Stimulated activated CD8-positive, alpha-beta memory T cell treated with anti-CD3 and anti-CD28 coated beads, Interleukin-15, amount 100 ng/mL, for 1 hour (primary cell): ENCODE results near the gene MYDGF.
"Not testable (repeated sequence)": the region's sequence is repeated elsewhere in the genome, so short reads cannot be mapped to it uniquely, and the experiment has no call there.

Experiments
- DNase-seq: peaks from one replicate; pipeline ENCODE4 v3.0.0-alpha.2; 2020; ENCODE audit warnings: low read depth

The MYDGF gene

DNA sequence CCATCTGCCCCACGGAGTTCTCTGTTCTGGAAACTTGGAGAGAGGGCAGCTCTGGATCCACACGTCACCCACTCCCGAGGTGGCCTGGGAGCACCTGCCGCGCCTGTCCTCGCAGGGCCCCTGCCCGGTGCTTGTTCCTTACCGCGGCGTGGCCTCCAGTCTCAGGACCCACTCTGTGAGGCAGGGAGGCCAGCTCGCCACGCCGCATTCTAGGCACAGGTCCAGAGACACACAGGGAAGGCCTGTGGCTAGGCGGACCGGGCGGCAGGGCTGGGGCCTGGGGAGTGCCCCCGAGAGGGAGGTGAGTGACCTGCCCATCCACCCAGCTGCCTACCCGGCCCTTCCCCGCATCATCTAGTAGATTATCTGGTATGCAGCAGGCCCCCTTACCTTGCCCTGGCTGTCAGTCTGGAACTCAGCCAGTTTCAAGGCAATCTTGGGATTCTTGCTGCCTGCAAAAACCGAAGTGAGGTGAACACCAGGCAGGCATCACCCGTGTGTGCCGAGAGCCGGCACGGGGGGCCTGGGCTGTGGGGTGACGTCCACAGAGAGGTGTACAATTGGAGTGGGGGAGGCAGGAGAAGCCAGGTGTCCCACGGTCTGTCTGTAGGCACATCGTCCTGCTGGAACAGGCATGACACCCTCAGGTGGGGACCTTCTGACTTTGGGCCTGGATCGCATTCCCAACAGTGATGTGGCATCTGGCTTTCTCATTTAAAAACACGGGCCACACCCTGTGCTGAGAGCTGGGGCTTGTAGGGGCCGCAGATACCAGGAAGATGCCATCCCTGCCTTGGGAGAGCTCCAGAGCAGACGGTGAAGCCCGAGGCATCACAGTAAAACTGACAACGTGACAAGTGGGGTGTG is 29.9 kb upstream of the MYDGF start:
- DNase-seq = no peak

DNA sequence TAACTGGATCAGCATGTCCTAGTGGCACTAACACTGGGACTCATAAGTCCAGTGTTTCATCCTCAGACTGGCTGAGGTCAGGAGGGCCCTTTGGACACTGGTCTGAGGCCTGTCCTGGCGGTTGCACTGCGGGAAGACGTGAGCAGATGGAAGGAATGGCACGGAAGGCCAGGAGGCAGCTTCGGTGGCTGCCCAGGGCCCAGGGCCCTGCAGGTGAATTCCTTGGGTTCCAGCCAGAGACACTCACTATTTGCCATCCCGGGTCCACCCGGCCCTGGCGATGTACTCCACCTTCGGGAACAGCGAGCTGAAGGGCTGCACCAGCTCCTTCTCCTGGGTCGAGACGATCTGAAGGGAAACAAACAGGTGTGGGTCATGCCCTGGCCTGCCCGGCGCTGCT is 27.2 kb upstream of the MYDGF start:
- DNase-seq = no peak

DNA sequence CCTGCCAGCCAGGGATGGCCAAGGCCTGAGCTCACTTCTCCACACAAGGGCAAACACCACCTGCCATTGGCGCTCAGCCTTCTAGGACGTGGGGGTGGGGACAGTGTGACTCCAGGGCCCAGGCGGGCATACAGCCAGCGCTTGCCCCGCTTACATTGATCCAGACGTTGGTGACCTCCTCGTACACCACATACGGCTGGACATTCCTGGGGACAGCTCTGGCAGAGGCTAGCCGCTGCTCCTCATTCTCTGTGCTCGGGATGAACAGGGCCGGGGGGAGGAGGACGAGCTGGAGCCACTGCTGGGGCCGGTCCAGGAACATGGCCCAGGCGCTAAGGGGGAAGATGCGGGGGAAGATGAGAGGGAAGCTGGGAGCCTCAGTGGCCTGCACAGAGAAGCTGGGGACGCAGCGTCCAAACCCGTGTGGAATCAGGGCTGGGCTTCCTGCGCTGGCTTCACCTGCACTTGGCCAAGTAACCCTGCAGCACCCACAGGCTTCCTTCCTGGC is 25.1 kb upstream of the MYDGF start:
- no peak for DNase-seq

DNA sequence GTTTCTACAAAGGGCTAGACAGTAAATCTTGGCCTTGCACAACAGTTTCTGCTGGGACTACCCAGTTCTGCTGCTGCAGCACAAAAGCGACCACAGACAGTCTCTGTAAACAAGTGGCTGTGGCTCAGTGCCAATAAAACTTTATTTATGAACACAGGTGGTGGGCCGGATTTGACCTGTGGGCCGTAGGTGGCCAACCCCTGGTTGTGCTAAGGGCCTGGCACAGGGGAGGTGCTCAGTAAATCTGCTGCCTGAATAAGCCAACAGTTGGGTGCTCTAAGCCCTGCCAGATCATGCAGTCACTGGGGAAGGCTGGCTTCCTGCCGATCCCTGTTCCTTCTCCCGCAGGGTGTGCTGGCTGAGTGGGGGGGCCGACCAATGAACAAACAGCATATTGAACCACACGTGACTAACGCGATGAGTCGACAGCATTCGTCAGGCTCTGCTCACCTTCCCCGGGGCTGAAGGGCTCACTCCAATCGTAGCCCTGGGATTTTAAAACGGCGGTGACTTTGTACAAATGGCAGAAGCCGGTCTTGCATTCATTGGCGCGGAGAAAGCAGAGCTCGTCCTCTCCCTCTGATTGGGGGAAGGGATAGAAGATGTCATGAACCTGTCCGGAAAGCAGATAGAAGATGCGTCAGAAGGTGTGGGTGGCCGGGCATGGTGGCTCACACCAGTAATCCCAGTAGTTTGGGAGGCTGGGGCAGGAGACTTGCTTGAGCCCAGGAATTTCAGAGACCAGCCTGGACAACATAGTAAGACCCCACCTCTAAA is 24.3 kb upstream of the MYDGF start:
- no peak for DNase-seq

DNA sequence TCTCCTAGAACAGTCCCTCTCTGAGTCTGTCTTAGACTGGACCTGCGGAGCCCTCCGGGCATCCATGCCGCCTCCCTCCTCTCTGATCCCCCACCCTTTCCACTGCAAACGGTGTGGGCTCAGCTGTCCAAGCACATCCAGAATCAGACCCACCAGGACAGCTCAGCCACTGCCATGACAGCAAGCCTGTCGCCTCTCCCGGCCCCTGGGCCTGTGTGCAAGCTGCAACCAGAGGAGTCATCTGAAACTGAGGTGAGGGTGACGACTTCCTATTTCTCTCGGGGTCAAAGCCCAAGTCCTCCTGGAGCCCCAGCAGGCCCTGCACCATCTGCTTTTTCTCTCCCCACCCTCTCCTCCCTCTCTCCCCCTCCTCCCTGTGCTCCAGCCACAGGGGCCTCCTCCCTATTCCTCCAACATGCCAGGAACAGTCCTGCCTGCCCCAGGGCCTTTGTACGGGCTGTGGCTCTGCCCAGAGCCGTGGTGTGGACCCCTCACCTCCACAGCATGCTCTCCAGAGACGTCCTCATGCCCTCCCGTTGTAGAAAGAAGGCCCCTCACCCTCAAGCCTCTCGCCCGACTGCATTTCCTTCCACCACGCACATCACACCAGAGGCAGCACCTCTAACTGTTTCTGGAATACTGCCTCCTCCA is 23.5 kb upstream of the MYDGF start:
- no peak for DNase-seq

DNA sequence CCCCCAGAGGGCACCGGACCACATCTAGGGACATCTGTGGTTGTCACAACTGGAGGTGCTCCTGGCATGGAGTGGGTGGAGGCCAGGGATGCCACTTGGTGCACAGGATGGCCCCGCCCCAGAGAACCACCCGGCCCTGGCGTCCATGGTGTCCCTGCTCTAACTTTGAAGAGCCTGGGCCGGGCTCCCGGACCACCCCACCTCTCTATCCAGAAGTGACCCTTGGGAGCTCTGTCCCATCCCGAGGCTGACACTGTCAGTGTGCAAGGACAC is 22.9 kb upstream of the MYDGF start:
- DNase-seq = no peak

DNA sequence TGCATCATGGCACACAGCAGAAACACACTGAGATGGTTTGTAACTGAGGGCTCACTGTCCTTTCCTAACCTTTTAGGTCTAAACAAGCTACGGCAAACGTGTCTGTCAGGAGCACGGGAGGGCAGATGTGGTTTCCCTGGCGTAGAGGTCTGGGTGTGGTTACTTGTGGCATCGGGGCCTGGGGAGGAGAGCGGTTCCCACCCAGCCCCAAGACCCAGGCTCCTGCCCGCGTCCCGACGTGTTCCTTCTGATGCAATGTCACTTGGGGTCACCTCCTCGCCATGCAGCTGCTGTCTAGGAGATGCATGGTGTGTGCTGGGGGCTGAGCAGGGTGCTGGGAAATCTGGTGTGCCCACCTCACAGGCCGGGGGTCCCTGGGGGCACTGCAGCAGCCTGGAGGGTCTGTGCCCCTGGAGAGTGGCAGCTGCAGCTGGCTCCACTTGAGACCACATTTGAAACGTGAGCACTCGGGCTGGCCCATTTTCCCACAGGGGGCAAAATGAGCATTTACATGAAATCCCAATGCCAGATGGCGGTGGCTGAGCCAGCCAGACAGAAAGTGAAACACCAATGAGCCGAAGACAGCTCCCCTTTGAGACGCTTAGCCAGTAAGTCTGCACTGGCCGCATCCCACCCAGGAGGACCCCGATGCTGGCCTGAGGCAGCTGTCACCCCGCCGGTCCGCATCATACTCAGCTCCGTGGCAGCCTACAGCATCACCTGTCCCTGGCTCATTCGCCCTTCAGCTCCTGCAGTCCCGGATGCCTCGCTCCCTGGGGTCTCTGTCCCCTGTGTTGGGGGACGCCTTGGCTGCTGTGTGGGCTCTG is 22.3 kb upstream of the MYDGF start:
- no peak for DNase-seq

DNA sequence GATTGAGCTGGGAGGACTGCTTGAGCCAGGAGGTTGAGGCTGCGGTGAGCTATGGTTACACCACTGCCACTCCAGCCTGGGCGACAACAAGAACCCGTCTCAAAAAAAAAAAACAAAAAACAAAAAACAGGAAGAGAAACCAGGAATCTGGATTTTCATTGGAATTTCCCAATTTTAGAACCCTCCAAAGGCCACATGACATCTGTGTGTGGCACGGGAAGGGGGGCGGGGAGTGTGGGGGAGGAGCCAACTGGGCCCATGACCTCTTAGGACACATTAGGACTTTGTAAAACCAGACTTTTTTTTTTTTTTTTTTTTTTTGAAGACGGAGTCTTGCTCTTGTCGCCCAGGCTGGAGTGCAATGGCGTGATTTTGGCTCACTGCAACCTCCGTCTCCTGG is 21.2 kb upstream of the MYDGF start:
- DNase-seq = no peak

DNA sequence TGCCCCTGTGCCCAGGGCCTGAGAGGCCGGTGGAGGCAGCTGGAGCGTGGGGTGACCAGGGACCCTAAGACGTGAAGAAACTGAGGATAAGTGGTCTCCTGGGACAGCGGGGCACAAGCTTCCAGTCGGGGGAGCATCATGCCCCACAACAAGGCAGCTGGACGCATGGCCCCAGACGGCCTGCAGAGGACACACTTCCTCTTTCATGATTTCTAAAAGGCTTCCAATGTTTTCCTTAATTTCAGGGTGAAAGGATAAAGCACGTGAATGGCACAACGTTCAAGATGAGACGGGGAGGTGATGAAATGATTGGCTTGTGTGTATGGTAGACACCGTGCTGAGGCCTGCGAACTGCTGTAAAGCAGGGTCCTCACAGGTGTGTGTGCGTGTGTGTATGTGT is 20.2 kb upstream of the MYDGF start:
- no peak for DNase-seq

DNA sequence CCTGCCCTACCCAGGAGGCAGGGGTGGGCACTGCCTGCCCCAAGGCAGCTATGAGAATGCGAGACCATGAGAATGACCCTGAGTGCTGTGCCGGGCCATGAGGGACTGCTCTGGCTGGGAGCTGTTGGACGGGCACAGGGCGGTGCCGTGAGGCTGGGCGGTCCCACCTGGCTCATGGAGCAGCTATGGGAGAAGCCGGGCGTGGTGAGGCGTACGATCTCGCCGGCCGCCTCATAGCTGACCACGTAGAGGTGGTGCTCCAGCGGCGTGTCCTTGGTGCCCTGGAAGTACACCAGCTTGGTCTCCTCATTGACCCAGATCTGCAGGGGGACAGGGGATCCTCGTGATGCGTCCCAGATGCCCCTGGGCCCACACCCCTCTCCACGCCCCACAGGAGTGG is 19.3 kb upstream of the MYDGF start:
- no peak for DNase-seq

DNA sequence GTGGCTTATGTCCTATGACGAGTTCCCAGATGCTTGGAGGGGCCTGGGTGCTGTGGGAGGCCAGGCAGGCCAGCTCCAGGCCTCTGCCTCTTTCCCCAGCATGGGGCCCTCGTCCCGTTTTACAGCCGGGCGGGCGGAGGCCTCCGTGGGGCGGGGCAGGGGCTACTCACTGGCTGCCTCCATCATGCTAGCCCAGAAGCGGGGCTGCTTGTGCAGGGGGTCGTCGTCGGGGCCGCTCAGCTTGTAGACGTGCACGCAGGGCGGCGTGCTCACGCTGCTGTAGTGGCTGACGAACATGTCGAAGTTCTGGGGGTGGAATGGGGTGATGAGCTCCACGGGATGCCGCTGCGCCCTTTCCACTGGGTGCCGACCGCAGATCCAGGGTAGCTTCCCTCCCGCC is 18.4 kb upstream of the MYDGF start:
- DNase-seq = no peak

DNA sequence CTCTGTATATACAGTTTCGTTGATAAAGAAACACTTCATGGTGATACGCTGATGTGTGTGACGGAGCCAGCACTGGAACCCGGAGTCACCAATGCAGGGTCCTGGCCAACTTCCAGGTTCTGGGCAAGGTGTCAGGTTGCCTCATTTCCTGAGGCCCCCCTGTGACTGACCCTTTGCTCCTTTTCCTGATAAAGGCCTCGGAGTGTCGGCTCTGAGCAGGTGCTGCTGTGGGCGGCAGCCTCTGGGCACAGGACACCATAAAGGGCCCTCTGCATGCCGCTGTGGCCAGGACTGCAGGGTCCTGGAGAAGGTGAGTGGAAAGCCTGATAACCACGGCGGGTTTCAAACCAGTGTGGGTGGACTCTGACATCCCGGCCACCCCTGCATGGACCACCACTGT is 17.3 kb upstream of the MYDGF start:
- DNase-seq = no peak

DNA sequence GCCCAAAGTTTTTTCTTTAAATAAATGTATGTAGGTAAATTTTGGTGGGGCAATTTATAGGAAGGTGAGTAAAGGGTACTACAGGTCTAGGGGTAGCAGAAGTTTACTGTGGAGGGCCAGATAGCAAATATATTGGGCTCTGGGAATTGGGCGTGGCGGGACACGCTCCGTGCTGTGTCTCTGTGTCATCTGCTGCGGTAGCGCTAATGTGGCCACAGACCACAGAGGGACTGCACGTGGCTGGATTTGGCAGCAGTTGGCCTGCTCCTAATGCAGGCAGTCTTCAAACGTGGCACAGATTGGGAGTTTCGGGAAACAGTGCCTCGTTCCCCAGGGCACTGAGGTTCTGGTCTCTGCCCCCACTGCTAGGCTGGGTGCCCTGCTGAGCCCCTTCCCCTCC is 16.6 kb upstream of the MYDGF start:
- DNase-seq = no peak

DNA sequence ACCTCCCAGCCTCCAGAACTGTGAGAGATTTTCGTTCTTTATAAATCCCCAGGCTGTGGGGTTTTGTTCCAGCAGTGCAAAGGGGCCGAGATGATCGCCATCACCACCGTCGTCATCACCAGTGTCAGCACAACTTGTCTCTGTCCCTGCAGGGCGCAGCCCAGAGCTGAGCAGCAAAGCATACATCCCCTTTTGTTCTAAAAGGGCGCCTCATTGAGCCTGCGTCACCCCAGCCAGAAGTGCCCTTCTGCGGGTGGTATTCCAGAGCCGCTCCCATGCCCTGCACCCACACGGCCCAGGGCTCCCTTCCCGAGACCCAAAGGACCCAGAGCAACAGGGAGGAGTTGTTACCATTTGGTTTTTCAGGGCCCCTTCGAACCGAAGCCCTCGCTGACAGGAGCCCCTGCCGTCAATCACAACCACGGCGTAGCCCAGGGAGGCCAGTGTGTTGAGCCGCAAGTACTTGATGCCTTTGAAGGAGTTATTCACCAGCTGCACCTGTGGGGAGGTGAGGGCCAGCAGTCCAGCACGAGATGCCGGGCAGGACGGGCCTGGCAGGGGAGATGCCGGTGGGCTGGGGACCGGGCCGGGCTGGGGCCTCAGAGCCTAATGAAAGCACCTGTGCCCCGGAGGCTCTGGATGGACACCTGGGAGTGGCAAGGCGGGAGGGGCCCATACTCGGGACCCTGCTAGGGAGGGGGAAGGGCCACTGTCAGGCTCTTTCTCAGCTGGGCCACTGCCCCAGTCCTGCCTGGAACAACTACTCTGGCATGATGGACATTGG is 14.4 kb upstream of the MYDGF start:
- no peak for DNase-seq

DNA sequence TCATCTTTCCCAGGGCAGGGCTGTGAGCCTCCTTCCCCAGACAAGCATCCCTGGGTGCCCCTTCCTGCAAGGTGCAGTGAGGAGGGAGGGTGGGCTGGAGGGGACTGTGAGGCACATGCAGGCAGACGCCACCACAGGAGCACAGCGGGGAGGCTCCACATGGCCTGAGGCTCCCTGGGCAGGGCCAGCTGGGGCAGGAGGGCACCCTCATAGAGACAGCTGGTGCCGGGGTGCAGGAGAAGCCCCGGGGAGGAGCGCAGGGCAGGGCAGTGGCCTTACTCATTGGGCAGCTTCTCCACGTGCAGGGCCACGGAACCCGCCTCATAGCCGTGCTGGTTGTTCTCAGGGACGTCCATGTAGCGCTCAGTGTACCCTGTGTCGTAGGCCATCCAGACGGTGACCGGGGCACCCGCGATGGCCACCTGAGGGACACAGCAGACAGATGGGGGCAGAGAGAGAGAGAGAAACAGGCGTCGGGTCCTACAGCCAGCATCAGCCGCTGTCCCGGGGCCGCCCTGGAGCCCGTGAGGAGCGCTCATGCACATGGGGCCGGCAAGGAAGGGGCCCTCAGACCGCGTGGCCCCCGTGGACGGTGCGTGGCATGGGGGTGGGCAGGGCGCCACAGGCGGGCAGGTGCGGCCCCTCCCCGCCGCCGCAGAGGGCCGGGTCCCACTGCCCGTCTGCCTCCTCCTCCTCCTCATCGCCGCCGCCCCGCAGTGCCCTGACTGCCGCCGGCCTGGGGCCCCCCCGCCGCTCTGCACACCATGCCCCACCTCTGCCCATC is 12.5 kb upstream of the MYDGF start:
- no peak for DNase-seq

DNA sequence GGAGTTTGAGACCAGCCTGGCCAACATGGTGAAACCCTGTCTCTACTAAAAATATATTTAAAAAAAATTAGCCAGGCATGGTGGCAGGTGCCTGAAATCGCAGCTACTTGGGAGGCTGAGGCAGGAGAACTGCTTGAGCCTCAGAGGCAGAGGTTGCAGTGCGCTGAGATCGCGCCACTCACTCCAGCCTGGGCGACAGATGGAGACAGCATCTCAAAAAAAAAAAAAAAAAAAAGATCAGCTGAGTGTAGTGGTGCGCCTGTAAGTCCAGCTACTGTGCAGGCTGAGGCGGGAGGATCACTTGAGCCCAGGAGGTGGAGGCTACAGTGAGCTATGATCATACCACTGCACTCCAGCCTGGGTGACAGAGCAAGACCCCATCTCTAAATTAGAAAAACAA is 9.9 kb upstream of the MYDGF start:
- not testable (repeated sequence) for DNase-seq

DNA sequence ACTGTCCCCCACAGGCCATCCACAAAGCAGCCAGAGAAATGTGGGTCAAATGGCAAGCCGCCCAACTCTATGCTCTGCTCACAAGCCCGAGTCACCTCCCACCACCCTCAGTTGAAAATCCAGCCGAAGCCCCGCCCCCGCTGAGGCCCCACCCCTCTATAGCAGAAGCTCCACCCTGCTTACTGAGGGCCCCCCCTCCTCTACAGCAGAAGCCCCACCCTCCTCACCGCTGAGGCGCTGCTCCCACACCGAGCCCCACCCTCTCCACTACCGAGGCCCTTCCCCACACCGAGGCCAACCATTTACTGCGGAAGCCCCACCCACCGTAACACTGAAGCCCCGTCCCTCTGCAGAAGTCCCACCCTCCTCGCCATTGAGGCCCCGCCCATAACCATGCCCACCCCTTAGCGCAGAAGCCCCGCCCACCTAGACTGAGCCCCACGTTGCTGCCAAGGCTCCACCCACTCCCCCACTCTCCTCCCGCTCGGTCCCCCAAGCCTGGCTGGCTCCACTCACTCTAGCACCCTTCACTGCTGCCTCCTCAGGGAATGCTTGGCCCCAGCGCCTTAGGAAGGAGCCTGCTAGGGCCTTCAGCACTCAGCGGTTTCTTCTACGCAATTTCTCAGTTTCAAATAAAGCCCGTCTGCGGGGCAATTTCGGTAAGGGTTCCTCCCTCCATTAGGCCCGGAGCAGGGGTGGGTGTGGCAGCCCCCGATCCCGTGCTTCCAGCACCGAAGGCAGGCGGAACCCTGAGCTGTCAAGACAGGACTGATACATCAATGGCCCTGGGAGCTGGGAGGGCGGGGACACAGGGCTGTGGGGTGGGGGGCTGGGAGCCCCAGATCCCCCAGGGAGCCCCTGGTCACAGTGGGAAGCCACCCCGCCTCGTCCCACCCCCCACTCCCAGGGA is 9.0 kb upstream of the MYDGF start:
- no peak for DNase-seq

DNA sequence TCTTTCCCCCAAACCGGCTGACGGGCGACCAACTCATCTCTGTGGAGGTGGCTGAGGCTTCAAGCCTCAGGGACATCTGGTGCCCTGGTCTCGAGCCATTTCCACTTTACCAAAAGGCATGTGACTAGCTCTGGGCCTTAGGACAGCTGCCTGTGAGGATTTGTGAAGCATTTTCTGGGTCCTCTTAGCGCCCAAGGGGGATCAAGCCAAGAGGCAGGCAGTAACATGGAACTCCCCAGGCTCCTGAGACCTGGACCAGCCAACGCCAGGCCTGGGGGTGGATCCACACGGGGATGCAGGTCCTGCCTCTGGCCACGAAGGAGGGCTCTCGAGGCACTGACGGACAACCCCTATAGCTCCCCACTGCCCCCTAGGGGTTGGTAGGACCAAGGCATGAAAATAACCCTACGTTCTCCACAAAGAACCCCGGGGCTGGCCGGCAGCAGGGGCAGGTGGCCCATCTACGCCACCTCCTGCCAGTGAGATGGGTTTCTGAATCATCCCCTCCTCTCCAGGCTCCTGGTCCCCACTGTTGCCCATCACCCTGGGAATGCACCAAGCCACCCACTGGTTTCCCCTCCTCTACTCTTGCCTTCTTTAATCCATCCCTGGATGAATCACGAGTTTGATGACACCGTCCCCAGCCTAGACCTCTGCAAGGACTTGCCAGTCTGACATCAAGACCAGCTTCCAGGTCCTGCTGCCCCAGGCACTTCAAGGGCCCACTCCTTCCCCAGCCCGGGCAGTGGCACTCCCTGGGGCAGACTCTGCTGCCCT is 7.0 kb upstream of the MYDGF start:
- no peak for DNase-seq

DNA sequence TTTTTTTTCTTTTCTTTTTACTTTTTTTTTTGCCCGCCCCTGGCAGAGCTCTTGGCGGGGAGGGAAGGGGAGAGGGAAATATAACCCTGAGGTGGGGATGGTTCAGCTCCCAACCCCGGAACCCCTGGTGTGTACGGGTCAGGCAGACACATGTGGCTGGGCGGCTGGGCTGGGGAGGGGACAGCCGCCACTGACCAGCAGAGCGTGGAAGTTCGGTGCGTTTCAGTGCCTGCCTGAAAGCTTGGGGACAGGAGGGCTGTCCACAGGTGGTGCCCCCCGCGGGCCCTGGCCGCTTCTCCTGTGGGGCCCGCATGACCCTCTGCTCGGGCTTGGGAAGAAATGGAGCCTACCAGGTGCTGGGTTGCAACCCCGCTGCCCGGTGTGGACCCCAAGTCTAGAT is 5.2 kb upstream of the MYDGF start:
- no peak for DNase-seq
